Germinal center (tissue), 1 donor: ENCODE measurements around the gene LRRC23.
"Not testable (repeated sequence)": the region's sequence is repeated elsewhere in the genome, so short reads cannot be mapped to it uniquely, and the experiment has no call there.

ENCODE experiments used
- DNase-seq: peaks from one replicate; pipeline ENCODE4 v3.0.0; 2012; ENCODE audit warnings: mixed read lengths, low spot score

Gene LRRC23, protein sequence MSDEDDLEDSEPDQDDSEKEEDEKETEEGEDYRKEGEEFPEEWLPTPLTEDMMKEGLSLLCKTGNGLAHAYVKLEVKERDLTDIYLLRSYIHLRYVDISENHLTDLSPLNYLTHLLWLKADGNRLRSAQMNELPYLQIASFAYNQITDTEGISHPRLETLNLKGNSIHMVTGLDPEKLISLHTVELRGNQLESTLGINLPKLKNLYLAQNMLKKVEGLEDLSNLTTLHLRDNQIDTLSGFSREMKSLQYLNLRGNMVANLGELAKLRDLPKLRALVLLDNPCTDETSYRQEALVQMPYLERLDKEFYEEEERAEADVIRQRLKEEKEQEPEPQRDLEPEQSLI

DNA sequence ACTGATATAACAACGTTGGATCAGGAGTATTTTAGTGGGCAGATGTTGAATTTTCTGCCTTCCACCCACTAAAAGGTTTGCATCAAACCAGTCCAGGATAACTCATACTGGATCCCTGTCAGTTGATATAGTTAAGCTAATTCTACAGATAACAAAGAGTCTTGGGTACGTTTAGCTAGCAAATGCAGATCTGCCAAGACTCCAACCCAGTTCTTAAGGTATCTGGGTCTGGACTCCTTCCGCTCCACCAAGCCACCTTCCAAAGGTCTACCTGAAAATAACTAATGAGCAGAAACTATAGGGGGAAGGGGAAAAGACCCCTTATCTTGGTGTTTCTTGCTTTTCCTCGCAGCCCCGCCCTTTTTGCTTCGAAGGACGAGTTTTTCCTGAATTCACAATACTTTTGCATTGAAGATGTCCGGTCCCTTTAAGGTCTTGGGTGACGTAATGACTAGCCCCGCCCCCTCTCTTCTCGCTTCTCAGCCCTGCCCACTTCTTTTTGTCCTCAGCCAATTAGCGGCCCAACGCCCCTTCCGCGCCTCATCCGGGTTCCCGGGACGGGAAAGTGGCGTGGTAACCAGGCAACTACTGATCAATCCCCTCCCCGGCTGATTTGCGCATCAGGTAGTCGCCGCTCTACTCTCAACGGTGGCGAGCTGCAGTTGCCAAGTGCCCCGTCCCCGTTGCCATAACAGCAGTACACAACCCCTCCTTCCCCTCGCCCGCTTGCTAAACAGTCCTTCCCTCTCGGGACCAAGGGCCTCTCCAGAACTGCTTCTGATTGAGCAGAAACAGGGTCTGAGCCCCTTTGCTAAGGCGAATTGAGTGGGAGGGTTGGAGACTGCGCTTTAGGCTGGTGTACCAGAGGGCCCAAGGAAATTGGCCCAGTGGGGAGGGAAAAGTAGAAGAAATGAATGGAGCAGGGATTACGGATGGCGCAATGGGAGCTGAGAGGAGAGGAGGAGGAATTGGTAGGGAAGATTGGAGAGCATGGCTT is at the start of gene LRRC23:
Gene LRRC23, plus strand, starts transcription at position 543 of the 997 bp plus-strand sequence. CDS start 812 bp downstream, outside the sequence.
- peak; percentile 94 for DNase-seq

DNA sequence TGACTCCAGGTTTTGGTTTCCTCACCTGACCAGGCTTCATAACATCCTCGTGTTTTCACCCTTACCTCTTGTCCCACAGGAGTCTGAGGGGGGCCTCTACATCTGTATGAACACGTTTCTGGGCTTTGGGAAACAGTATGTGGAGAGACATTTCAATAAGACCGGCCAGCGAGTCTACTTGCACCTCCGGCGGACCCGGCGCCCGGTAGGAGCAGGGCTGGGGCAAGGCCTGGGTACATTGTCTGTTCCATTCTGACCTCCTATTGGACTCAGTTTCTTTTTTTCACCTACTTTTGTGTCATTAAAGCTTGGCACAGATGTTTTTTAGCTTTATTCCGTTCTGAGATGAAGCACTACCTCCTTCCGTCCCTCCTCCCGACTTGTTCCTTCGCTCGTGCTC is 49.3 kb upstream of the LRRC23 start:
- no peak for DNase-seq

DNA sequence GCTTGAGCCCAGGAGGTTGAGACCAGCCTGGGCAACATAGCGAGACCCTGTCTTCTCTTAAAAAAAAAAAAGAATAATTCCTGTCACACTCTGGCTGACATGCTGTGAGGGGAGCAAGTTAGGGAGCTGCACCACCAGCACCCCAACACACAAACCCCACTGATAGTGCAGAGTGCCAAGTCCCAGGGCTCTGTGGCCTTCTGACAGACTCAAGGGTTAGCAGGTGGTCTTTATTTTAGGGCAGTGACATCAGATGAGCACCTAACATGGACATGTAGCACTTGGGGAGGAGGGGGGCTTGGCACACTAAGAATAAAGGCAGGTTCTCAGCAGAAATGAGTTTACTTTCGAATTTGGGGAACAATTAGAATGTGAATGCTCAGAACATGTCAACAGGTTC is 45.8 kb upstream of the LRRC23 start:
- no peak for DNase-seq

DNA sequence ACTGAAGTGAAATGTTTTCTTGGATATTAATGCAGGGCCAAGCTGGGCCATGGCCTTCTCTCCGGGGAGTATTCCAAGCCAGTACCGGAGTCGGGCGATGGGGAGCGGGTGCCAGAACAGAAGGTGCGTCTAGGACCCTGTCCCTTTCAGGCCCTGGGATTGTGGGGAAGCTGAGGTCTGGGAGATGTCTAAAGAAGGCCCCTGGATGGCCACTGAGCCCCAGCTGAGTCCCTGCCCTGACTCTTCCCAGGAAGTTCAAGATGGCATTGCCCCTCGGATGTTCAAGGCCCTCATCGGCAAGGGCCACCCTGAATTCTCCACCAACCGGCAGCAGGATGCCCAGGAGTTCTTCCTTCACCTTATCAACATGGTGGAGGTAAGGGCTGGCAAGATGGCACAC is 44.5 kb upstream of the LRRC23 start:
- no peak for DNase-seq

DNA sequence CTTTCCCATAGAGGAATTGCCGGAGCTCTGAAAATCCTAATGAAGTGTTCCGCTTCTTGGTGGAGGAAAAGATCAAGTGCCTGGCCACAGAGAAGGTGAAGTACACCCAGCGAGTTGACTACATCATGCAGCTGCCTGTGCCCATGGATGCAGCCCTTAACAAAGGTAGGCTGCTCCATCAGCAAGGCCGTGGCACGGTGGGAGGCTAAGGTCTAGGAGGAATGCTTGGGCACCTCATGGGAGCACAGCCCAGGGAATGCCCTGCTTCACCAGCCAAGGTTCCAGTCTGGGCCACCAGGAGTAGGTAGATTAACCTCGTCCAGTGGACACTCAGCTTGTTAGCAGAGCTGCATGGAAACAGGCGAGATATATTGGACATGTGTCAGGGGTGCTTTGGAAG is 43.7 kb upstream of the LRRC23 start:
- no peak for DNase-seq

DNA sequence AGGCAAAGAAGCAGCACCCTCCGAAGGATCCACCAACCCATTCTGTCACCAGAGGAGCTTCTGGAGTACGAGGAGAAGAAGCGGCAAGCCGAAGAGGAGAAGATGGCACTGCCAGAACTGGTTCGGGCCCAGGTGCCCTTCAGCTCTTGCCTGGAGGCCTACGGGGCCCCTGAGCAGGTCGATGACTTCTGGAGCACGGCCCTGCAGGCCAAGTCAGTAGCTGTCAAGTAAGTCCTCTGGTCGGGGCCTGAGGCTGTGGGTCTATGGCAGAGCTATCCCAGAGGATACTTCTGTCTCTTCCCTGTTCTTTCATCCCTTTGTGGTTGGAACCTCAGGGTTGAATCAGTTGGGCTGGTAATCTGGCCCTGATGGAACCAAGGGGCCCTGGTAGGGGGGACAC is 43.2 kb upstream of the LRRC23 start:
- no peak for DNase-seq

DNA sequence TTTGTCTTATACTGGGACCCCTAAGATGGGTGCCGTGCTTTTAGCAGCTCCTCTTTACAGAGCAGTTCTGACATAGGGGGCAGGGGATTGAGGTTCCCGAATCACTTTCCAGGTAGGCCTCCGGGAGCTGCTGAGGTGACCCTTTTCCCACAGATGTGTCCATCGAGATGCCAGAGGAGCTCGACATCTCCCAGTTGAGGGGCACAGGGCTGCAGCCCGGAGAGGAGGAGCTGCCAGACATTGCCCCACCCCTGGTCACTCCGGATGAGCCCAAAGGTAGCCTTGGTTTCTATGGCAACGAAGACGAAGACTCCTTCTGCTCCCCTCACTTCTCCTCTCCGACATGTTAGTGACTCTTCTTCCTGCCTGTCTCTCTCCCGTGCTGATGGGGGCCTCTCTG is 41.6 kb upstream of the LRRC23 start:
- no peak for DNase-seq

DNA sequence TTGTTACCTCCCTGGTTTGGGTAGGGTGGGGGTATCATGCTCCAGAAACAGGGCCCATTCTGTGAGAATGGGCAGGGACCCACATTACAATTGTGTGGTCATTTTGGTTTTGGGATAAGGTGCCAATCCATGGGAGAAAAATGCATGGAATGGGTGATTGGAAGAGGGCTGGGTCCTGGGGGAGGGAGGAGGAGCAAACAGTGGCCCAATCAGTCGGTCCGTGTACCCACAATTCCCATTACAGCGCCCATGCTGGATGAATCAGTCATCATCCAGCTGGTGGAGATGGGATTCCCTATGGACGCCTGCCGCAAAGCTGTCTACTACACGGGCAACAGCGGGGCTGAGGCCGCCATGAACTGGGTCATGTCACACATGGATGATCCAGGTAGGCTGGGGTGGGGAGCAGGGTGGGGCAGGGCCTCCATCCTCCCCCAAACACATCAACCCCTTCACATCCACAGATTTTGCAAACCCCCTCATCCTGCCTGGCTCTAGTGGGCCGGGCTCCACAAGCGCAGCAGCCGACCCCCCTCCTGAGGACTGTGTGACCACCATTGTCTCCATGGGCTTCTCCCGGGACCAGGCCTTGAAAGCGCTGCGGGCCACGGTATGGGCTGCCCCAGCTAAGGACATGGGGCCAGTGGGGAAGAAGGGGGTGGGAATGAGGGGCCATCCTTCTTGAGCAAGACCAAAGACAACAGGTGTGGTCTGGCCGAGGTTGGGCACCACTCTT is 40.9 kb upstream of the LRRC23 start:
- no peak for DNase-seq

DNA sequence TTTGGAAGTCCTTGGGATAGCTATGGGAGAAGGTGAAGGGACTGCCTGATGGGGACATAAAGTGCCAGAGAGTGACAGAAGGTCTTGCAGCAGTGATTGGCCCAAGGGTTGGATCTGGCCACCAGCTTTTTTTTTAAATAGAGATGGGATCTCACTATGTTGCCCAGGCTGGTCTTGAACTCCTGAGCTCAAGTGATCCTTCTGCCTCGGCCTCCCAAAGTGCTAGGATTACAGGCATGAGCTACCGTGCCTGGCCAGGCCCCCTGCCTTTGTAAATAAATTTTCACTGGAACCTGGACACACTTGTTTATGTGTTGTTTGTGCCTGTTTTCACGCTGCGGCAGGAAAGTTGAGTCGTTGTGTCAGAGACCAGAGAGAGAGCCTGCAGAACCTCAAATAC is 39.3 kb upstream of the LRRC23 start:
- not testable (repeated sequence) for DNase-seq

DNA sequence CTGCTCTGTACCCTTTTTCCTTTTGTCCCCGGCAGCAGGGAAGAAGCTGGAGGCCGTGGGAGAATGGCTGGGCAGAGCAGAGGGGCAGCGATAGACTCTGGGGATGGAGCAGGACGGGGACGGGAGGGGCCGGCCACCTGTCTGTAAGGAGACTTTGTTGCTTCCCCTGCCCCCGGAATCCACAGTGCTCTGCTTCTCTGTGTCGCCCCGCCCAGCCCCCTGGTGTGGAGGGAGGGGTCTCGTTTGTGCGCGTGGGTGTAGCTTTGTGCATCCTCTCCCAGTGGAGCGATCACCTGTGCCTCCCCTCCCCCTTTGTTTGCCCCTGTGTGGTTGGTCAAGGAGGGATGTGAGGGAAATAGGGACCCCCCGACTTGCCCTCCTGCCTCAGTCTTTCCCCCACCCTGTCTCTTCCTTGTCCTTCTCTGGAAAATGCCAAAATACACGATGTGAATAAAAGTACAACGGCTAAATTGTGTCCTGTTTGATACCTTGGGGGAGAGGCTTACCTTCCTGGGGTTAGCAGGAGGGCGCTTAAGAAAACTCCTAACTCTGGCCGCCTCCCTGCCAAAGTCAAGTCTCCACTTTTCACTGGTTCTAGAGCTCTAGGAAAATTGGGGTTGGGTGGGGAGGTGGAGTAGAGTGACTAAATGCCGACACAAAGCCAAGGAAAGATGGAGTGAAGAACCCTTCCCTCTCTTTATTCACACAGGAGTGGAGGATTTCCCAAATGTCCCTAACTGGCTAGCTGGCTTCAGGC is 38.3 kb upstream of the LRRC23 start:
- no peak for DNase-seq

DNA sequence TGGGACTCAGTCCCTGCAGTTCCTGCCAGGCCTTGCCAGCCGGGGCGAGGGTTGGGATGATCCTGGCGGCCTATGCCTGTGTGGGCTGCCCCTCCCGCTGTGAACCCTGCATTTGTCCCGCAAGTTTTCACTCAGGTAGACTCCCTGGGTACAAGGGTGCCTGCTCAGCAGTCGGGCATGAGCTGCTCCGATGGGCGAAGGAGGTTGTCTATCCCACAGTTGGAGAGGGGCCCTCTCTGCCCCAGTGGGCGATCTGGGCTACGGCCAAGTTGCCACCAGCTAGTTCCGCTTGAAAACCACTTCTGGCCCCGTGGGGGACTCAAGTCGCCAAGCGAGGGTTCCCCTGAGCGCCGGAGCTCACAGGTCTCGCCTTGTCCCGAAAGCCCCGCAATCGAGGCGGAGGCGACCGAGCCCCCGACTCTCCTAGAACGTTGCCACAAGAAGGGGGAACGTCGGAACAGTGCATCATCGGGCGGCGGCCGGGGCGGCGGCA is 37.7 kb upstream of the LRRC23 start:
- DNase-seq: no peak

DNA sequence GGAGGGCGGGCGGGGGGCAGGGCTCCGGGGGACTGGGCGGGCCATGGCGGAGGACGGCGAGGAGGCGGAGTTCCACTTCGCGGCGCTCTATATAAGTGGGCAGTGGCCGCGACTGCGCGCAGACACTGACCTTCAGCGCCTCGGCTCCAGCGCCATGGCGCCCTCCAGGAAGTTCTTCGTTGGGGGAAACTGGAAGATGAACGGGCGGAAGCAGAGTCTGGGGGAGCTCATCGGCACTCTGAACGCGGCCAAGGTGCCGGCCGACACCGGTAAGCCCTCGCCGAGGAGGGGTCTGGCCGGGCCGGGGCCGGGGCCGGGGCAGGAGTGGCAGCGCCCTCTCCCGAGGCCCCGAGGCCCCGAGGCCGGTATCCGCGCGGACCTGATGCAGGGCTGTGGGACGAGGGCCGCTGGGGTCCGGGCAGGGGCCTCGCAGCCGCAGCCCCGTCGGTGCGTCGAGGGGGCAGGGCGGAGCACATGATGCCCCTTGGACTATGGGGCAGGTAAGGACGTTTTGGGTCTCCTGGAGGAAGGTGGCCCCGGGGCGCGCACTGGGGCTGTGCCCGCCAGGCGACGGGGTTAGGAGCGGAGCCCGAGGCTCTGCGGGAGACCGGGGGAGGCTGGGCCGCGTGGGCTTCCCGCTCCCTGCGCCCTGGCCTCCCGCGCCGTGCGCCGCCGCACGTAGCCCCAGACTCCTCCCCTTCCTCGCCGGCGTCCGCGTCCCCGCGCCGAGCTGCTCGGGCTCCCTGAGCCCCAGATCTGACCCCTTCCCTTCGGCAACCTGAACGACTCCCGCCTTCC is 37.0 kb upstream of the LRRC23 start, which contains the start of gene TPI1:
Gene TPI1, plus strand, starts transcription at position 119 of the 798 bp plus-strand sequence. Its CDS starts 36 bp downstream, at position 155.
- peak; percentile 87 for DNase-seq

DNA sequence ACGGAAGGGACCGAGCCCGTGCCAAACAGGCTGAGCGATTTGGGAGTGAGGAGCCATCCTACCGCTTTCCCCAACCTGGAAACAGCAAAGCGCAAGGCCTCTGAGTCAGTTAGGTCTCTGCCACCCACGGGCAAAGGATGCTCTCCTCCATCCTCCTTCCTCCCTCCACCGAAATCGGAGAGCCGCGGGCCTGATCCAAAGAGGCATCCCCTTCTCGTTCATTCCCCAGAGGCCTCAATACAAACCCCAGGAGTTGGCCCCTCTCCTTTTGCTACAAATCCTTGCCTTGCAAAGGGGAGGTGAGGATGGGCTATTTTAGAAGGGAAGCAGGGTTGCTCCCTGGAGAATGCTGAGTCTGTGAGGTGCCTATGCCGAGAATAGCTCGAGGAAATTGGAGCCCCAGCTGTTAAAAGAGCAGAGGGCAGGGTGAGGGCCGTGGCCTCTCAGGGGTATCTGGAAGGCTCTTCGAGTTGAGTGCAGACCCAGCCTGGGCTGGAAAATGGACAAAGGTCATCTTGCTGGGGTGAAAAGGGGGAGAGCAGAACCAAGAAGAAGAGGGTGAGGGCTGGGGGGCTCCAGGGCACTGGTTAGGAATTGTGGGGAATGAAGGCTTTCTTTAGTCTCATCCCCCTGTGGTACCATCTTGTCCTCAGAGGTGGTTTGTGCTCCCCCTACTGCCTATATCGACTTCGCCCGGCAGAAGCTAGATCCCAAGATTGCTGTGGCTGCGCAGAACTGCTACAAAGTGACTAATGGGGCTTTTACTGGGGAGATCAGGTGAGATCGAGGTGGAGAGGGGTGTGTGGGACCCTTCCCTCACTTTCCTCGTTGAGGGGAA is 36.2 kb upstream of the LRRC23 start:
- DNase-seq: no peak

DNA sequence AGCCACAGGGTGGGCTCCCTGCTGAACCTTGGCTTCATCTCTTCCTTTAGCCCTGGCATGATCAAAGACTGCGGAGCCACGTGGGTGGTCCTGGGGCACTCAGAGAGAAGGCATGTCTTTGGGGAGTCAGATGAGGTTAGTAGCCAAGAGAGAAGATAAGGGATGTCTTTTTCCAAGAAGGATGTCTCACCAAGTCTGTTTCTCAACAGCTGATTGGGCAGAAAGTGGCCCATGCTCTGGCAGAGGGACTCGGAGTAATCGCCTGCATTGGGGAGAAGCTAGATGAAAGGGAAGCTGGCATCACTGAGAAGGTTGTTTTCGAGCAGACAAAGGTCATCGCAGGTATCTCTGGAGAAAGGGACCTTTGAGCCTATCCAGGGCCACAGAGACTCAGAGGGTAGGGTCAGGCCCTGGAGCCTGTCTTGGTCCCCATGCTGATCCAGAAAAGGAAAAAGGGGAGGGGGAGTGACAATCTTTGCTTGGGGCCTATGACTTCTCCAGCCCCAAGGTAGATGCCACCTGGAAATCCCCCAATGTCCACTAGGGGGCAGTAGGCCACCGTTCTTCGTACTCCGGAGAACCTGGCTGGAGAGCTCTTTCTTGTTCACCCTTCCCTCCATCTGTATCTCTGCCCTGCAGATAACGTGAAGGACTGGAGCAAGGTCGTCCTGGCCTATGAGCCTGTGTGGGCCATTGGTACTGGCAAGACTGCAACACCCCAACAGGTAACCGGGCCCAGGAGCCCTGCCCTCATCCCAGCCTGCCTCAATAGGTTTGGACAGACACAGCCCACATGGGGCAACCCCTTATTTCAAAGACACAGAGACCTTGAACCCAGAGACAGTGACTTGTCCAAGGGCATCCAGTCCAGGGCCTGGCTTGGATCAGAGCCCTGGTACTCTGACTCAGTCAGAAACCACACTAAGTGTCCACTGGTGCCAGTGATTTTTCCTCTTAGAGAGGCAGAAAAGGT is 35.3 kb upstream of the LRRC23 start:
- peak; percentile 81 for DNase-seq

DNA sequence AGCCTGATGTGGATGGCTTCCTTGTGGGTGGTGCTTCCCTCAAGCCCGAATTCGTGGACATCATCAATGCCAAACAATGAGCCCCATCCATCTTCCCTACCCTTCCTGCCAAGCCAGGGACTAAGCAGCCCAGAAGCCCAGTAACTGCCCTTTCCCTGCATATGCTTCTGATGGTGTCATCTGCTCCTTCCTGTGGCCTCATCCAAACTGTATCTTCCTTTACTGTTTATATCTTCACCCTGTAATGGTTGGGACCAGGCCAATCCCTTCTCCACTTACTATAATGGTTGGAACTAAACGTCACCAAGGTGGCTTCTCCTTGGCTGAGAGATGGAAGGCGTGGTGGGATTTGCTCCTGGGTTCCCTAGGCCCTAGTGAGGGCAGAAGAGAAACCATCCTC is 34.3 kb upstream of the LRRC23 start:
- not testable (repeated sequence) for DNase-seq

DNA sequence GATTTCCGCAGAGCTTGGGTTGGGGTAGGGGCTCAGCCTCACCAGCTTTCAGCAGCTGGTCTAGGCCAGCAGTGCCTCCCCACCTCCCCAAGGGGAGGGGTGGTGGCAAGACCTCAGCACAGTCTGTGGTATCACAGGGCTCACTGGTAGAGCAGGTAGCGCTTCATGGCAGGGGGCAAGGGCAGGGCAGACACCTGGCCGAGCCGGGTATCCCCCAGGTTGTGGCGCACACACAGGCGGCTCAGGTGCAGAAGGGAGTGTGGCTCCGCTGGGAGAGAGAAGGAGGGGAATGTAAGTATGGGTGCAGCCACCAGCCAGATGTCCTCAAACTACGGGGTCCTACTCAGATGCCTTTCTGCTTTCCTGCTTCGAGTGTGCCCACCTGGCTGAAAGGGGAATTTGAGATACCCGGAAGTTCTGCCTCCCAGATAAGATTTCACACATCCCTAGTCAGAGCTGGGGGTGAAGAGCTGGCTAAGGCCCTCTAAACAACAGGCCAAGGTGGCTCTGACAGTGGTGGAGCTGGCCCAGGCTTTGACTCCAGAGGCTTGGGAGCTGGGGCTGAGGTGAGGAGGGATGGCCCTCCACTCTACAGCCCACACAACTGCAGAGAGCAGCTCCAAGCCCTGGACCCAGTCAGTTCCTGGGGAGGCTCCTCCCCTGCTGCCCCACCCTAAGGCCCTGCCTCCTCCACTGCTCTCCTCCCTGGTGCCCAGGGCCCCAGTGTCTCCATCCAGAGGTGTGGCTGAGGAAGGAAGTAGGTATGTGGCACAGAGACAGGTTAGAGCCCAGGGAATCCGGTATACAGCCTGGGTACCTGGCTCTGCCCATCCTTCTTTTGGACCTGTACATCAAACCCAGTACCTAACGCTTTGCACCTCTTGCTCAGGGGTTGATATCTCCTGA is 33.3 kb upstream of the LRRC23 start:
- peak; percentile 13 for DNase-seq
